CD4-positive, alpha-beta T cell treated with Interferon gamma for 1 hour (primary cell): ENCODE data around the gene SS18.

ENCODE experiments used
- DNase-seq: peaks from one replicate; pipeline ENCODE4 v3.0.0-alpha.2; 2020

SS18 gene

DNA sequence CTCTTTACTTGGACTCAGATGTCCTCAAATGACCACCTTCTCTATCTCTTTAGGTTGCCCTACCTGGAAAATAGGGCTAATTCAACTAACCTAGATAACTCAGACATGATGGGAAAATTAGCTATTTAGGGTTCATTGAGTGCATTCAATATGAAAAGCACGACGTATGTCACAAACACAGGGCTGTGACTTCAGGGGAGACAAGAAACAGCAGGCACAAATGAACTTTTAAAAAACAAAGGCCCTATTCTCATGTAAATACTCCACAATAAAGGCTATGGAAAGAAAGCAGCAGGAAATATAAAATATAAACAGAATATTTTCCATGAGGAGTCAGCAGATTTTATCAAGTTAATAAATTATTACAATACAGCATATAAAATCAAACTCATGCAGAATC is 97.8 kb downstream of the SS18 start:
- no peak for DNase-seq

DNA sequence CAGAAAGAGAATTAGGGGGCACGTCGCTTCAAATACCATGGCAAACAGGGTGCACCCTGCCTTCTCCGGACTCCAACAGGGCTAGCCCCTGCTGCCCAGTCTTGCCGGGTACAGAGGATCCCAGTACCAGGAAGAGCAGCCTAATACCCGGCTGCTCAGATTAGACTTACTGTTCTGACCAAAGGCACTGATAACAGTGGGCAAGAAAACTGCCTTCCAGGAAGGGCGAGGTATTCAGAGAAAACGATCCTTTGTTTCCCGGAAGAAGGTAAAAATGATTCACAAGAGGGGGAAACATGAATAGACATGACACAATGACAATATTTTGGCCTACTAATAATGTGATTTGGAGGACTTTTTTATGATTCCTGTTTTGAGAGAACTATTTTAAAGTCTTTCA is 99.9 kb downstream of the SS18 start:
- no peak for DNase-seq

DNA sequence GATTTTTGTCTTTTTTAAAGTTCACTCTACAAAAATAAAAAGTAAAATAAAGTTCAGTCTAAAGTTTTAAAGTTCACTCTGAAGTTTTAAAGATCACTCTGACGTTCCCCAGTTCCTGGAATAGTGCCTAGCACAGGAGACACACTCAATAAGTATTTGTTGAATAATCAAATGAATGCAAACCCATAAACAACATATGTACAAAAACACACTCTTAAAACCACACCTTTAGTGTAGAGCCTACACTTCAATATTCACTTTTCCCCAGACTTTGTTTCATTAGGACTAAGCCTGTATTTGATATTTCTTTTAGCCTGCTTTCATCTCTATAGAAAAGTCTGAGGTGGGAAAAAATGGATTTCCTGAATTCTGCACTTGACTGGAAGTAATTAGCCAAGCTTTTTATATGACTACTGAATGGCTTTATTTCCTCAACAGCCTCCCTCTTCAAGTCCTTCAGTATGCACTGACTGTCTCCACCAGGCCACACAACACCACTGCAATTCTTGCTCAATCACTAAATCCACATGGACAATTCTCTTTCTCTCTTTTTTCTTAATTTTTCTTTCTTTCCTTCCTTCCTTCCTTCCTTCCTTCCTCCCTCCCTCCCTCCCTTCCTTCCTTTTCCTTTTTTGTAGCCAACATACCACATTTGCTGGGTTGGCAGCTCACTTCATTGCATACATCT is 104.6 kb downstream of the SS18 start:
- DNase-seq, result no peak

DNA sequence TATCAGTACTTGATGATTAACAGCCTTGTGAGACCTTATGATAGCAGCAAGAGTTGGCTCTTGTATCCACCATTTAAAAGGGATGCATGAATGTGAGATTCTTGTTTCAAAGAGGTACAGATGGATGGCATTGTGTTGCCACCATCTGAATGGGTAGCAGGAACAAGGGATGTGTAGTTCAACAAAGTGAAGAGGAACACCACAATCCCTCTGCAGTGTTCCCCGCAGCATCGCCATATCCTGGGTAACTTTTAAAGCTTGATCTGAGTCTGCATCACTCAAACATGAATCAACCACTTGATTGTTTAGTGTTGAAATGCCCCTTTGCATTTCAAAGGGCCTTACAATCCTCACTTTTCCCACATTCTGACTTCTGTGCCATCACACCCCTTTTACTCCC is 106.7 kb downstream of the SS18 start:
- no peak for DNase-seq

DNA sequence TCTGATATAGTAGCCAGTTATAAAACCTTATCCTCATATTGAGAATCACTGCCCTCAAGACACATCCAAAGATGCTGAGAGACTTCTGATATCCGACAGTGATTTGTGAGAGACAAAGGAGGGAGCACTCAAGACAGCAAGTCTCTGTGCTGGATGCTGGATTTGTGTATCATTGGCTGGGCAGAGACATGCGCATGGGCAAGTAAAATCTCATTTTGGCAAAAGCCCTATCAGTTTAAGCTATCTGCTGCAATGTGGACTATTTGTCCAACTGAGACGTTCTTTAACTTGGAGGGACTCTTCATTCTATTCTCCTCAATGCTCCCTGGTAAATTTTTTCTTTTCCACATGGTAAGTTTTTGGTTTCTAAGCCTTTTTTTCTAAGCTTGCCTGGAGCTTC is 107.5 kb downstream of the SS18 start:
- DNase-seq, result no peak

DNA sequence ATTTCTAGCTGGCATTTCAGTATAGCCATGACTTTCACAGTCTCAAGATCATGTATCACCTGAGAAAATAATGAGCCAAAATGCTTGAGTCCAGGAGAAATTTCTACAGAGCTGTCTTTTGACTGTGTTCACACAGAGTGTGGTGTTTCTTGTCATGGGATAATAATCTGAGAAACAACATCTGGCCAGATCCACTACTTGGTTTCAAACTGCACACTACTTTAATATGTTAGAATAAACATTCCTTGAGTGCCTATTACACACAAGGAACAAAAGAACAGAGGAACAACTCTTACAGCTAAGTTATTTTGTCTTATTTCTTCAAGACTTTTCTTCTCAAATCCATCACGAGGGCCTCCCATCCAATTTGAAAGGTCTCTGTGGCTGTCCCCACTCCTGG is 108.3 kb downstream of the SS18 start:
- no peak for DNase-seq

DNA sequence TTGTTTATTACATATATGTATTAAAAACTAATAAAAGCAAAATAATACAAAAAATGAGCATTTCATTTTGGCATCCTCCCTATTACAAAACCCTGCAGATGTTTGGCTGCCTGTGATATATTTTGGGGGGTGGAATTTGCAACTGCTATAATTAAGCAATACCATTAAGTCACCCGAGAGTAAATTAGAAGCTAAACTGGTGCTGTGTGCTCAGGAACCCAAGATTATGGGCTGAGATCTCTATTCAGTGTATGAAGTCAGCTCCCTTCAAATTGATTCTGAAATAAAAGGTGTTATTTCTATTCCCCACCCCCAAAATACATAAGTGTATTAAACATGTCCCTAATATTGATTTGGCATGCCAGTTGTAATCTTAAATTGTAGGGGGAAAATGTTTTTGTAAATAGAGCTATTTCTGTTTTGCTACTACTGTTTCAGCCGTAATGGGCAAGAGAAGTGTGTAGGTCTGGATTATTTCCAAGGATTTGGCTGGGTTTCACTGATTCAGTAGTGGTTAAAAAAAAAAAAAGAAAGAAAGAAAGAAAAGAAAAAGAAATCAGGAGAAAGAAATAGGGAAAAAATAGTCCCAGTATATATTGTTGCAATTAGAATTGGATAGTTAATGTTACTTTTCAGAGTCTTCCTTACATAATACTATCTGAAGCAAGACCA is 110.9 kb downstream of the SS18 start:
- DNase-seq, result no peak

DNA sequence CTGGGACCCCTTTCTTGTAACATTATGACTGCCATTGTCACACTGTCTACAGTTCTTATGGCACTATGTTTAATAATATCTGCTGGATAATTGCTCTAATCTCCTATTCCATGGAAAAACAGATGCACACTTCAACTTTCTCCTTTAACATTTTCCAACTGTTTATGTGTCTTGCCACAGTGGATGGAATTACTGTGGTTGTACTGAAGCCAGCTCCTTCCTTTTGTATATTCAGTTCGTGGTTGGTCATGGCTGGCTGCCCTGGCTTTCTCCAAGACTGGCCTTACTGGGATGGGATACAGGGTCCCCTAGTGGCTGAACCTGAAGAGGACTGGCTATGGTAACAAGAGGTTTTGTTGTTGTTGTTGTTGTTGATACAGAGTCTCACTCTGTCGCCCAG is 113.9 kb downstream of the SS18 start:
- DNase-seq, result no peak

DNA sequence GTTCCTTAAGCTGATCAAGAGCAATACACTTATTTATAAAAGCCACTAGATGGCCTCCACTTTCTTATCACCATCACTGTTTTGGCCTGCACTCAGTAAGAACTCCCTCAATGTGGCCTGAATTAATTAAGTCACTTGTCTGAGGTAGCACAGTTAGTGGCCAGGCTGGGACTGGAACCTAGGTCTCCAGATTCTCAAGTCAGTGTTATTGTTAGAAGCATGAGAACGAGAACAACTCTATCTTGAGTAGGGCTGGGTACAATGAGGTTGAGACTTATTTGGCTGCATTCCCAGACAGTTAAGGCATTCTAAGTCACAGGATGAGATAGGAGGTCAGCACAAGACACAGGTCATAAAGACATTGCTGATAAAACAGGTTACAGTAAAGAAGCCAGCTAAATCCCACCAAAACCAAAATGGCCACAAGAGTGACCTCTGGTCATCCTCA is 115.8 kb downstream of the SS18 start:
- DNase-seq, result no peak
